ENCODE data around the gene BANF1.
"Not testable (repeated sequence)": the region's sequence is repeated elsewhere in the genome, so short reads cannot be mapped to it uniquely, and the experiment has no call there.

BANF1 gene

DNA sequence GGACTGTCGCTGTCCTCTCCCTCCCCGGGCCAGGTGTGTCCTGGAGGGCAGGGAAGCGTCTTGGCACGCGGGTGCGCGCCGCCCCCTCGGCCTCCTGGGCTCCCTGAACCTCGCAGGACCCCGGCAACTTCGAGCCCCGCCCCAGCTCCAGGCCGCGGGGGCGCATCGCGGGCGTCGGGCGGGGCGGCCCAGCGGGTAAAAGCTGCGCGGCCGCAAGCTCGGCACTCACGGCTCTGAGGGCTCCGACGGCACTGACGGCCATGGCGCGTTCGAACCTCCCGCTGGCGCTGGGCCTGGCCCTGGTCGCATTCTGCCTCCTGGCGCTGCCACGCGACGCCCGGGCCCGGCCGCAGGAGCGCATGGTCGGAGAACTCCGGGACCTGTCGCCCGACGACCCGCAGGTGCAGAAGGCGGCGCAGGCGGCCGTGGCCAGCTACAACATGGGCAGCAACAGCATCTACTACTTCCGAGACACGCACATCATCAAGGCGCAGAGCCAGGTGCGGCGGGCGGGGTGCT, 9.5 kb downstream of the BANF1 start, which contains the start of gene CST6:
CST6 (plus strand) TSS at position 224 of the 519 bp plus-strand sequence; CDS start at position 261, 37 bp downstream.
- DNase-seq, result no peak

DNA sequence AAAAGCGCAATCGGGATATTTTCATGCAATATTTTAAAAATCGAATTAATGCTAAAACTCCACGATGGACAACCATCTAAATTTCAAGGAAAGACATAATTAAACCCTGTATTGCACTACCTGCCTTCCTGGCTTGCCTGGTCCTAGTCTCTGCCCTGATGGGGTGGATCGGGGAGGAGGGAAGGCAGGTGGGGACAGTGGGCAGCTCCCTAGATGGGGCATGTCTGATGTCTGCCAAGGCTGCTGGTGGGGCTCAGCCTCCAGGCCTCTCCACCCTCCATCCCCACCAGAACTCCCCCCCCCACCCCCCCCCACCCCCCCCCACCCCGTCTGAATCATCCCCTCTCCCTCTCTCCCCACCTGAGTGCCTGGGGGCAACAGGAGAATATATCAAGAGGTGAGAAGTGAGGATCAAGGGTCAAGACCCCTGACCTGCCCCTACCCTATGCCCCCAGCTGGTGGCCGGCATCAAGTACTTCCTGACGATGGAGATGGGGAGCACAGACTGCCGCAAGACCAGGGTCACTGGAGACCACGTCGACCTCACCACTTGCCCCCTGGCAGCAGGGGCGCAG, 10.2 kb downstream of the BANF1 start:
- DNase-seq, result no peak

DNA sequence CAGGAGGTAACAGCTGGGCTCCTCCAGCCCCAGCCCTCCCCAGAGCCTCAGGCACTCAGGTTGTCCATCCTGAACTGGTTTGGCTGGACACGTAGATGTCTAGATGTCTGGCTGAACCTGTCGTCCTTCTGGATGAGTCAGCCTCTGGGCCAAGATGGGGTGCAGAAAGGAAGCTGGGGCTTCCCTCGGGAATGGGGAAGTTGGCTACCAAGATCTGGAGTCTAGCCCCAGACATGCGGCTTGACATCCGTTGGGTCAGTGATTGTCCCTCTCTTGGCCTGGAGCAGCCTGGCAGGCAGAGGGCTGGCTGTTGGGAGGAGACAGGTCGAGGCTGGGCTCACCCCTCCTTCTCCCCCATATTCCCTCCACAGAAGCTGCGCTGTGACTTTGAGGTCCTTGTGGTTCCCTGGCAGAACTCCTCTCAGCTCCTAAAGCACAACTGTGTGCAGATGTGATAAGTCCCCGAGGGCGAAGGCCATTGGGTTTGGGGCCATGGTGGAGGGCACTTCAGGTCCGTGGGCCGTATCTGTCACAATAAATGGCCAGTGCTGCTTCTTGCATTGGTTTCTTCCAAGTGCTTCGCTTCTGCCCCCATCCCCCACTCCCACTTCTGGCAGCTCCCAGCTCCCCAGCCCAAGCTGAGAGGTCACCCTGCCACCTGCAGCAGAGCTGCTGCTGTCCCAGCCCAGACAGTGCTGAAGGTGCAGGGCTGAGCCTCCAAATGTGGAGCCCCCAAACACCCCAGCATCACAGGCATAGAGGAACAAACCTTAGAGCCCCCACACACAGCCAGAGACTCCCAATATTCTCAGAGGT, 10.9 kb downstream of the BANF1 start:
- no peak for DNase-seq

DNA sequence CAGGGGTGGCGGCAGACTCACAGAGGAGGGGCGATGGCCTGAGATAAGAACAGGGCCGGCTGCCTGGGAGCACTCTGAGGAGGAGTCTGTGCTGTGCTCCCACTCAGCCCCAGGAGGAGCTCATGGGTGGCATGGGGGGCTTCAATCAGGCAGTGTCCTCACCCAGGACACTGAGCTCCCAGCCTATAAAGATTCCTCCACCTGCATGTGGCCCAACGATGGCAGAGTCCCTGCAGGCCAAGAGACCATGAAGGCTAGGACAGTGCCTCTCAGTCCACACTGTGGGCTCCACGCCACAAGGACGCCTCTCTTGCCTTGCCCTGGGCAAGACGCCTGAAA, 11.4 kb downstream of the BANF1 start:
- DNase-seq, result no peak

- no peak for DNase-seq
Measured at GRCh38 chr11:66014804-66015453, 12.6 kb downstream of the BANF1 start.

- no peak for DNase-seq
Measured at GRCh38 chr11:66015454-66015881, 13.2 kb downstream of the BANF1 start.

DNA sequence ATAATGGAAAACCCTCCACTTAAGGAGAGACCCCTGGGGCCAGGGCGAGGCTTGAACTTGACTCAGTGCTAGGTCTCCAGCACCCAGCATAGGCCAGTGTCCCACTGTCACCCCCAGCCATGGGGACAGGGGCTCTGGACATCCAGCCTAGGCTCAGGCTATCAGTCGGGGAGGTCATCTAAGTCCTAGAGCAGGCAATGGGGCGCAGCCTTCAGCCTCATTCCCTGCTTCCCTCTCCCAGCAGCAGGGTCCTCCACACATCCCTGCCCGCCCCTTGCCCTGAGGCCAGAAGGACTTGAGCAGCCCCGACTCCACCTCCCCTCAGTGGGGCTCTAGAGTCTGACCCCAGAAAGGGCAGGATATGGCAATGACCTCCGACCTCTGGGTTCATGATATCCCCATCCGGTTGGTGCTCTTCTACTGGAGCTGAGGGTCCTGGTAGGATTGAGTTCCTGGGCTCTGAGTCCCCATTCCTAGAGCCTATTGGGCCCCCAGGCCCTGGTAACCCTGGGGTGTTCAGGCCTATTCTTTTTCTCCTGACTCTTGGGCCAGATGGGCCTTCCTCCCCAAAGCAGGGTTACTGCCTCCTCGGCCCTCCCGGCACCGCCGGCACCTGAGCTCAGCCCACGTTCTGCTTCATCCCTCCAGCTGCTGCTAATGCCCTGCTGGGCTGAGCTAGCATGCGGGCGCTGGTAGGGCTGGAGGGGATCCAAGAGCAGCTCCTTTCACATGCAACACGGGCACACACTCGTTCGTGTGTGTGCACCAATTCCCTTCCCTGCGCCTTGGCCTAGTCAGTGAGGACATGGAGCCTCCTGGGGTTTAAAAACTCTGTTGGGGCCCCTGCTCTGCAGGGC, 13.9 kb downstream of the BANF1 start:
- no peak for DNase-seq

- no peak for DNase-seq
Measured at GRCh38 chr11:66016793-66017177, 14.5 kb downstream of the BANF1 start.

DNA sequence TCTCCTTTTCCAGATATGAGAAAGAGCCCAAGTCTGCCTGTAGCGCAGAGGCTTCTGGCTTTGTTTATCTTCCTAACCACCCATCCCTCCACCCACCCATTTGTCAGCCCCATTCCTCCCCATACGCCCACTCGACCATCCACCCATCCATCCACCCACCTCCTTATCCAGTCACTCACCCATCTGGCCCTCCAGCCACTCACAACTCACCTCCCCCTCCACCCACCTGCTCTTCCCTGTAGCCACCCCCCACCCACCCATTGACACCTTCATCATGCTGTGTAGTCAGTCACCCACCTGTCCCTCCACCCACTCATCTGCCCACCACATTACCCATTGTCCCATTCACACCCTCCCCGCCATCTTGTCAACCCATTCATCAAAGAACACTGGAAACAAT, 15.0 kb downstream of the BANF1 start:
- no peak for DNase-seq

DNA sequence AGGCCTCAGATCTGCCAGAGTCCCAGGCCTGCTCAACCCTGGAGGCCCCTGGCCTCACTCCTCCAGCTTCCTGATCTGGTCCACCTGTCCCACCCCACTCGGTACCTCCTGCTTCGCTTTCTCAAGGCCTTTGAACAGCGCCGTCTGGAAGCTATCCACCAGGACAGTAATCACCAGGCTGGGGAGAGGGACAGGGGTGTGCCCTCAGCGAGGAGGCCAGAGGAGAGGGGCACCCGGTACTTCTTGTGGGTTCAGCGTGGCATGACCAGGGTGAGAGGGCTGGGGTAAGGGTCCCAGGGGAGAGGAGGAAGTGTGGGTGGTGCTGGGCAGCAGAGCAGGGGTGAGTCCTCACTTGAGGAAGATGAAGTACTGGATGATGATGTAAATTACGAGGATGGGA, 17.9 kb downstream of the BANF1 start:
- DNase-seq, result no peak

- no peak for DNase-seq
Measured at GRCh38 chr11:66020618-66021357, 18.5 kb downstream of the BANF1 start.

- peak; percentile 39 for DNase-seq
Measured at GRCh38 chr11:66022401-66023185, 20.3 kb downstream of the BANF1 start.

DNA sequence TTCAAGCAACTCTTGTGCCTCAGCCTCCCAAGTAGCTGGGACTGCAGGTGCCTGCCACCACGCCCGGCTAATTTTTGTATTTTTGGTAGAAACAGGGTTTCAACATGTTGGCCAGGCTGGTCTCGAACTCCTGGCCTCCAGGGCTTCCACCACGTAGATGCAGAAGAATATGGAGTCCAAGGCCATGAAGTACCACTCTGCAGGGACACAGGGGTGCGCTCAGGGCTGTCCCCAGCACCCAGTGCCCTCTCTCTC, 20.8 kb downstream of the BANF1 start:
- not testable (repeated sequence) for DNase-seq

- no peak for DNase-seq
Measured at GRCh38 chr11:66026017-66026529, 23.8 kb downstream of the BANF1 start, which contains the start of gene CATSPER1. CATSPER1 (minus strand) TSS chr11:66026479; CDS start chr11:66026379, 100 bp downstream.

GRCh38 chr11:66032957-66033735, 30.8 kb downstream of the BANF1 start:
- DNase-seq, result no peak

DNA sequence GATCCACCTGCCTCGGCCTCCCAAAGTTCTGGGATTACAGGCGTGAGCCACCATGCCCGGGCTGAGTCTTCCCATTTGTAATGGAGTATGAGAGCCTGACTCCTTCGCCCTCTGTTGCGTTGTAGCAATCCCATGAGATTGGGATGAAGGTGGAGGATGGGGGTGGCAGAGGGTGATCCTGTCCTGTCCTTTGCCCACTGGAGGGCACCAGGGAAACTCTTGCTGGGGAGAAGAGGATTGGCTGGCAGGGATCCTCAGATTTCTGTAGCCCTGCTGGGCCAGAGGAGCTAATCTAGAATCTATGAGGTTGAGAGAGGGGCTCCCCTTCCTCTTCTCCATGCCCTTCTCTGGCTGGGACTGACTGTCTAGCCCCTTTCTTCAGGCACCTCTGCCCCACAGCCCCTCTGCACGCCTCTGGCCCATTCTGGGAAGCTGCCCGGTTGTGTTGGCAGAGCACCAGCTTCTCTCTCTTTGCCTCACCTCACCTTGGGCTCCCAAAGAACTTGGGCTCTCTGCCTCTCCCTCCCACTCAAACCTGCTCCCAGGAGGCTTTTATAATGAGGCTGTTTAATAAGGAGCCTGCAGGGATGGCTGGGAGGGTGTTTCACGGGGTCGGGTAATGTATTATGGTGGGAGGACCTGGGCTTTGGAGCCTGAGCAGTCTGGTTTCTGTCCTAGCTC, 33.5 kb downstream of the BANF1 start:
- no peak for DNase-seq

DNA sequence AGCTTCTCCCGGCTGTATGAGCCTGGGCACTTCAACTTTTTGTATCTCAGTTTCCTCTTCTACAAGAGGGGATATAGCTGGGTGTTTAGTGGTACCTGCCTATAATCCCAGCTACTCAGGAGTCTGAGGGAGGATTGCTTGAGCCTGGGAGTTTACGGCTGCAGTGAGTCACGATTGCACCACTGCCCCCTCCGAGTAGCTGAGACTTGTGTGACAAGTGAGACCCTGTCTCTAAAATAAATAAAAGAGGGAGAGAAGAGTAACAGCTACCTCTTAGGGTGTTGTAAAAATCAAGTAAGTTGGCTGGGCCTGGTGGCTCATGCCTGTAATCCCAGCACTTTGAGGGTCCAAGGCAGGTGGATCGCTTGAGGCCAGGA, 34.0 kb downstream of the BANF1 start:
- DNase-seq, result no peak

DNA sequence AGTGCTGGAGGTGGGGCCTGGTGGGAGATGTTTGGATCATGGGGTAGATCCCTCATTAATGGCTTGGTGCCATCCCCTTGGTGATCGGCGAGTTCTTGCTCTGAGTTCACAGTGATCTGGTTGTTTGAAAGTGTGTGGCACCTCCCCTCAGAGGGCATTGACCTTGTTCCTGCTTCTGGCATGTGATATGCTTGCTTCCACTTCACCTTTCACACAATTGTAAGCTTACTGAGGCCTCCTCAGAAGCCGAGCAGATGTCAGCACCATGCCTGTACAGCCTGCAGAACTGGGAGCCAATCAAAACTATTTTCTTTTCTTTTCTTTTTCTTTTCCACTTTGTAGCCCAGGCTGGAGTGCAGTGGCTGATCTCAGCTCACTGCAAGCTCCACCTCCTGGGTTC, 35.0 kb downstream of the BANF1 start:
- no peak for DNase-seq

GRCh38 chr11:66039765-66040164, 37.5 kb downstream of the BANF1 start:
- no peak for DNase-seq

Measured in NCI-H2029 (cell line).